A673 (cell line): Measurements from ENCODE around the gene AMER2.

ENCODE experiments used
- CTCF ChIP-seq: fragments of 300-800, 200-600 bp; sonication (generic); conservative IDR thresholded peaks from 2 replicates; pipeline ENCODE4 v1.5.1; 2017; ENCODE audit warnings: low read depth, mild to moderate bottlenecking, antibody characterized with exemption, low read length, moderate library complexity, mixed read lengths
- EZH2 ChIP-seq: fragments of 200-600 bp; sonication (generic); IDR thresholded peaks from 2 replicates; pipeline ENCODE4 v1.6.1; 2017; ENCODE audit warnings: borderline replicate concordance, low read depth, mild to moderate bottlenecking, mixed read lengths, antibody characterized with exemption, low read length; ENCODE audit not compliant: poor library complexity, severe bottlenecking

- no peak for TF ChIP-seq CTCF
- no peak for TF ChIP-seq EZH2
Measured at GRCh38 chr13:25198647-25199046, 26.6 kb upstream of the AMER2 start.
